Measurements from ENCODE around the gene NEK6.

GRCh38 chr9:124347968-124348358 is 90.2 kb downstream of the NEK6 start:
- TF ChIP-seq CTCF (conservative IDR thresholded peaks at IDR 0.05) (no peak), ZFX (IDR thresholded peaks at IDR 0.05) (no peak)

Measured in C4-2B (cell line).